Measurements from ENCODE around the gene KLHL14. TPM values are rescaled to one million over a fixed set of nuclear protein-coding genes. Genes with fewer than 3 reads are reported as not detected.
"Not testable (repeated sequence)": the region's sequence is repeated elsewhere in the genome, so short reads cannot be mapped to it uniquely, and the experiment has no call there.

The KLHL14 gene, protein sequence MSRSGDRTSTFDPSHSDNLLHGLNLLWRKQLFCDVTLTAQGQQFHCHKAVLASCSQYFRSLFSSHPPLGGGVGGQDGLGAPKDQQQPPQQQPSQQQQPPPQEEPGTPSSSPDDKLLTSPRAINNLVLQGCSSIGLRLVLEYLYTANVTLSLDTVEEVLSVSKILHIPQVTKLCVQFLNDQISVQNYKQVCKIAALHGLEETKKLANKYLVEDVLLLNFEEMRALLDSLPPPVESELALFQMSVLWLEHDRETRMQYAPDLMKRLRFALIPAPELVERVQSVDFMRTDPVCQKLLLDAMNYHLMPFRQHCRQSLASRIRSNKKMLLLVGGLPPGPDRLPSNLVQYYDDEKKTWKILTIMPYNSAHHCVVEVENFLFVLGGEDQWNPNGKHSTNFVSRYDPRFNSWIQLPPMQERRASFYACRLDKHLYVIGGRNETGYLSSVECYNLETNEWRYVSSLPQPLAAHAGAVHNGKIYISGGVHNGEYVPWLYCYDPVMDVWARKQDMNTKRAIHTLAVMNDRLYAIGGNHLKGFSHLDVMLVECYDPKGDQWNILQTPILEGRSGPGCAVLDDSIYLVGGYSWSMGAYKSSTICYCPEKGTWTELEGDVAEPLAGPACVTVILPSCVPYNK
- total RNA-seq (2014; rRNA removed; shearing (Covaris generic)), result not detected in 2 replicates

DNA sequence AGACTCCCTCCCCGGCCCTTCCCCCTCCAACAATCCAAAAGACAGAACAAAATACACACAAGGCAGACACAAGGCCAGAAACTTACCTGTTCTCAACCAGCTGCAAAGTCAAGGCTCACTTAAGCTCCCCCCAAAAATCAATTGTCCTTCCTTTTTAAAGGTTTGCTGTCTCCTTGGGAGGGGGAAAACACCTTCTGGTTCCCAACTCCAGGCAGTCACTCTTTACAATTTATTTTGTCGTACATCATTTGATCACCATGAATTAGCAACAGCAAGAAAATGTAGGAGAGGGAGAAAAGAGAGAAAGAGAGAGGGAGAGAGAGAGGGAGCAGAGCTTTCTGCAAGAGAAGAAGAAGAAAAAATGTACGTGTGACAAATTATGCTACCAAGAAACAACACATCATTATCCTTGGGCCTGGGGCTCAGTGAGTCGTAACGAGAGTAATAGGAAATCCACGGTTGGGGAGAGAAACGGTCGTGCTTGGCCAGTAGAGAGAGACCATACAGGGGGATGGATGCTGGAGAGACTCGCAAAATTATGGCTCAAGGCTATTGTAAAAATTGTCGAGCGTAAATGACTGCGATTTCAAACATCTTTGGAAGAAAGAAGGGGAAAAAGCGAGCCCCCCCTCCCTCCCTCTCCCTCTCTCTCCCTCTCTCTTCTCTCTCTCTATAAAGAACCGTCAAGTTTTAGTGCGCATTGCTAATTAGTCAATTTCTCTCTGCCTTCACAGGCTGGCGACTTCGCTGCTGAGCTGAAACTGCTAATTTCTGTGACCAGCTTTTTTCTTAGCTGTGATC, at the start of gene KLHL14:
KLHL14 (minus strand) TSS at position 443 of the 801 bp plus-strand sequence. CDS start 2,432 bp downstream, outside the sequence.
- DNase-seq (ENCODE audit: low spot score), result no peak

DNA sequence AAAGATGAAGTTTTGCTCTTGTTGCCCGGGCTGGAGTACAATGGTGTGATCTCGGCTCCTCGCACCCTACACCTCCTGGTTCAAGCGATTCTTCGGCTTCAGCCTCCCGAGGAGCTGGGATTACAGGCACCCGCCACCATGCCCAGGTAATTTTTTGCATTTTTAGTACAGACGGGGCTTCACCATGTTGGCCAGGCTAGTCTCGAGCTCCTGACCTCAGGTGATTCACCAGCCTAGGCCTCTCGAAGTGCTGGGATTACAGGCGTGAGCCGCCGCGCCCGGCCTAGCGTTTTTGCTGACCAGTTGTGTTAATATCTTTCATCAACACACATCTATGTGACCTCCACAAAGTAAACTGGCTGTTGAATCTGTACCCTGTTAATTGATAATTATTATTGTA, 49.4 kb upstream of the KLHL14 start:
- no peak for DNase-seq (ENCODE audit: low spot score)

DNA sequence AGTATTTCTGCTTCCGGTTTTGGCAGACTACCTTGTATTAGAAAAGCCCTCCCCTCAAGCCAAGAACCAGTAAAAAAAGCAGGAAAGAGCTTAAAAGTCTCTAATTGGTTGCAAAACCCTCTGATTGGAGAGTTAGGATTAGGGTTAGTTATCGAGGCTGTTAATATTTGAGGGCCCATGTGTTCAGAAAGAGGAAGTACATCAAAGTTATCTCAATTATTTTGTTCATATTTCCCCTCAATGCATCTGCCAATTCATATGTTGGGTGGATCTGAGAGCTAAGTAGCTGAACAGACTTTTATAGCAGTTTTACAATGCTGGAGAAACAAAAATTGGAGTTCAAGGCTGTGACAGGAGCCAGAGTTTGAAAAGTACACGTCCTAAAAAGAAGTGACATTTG, 43.1 kb upstream of the KLHL14 start:
- no peak for DNase-seq (ENCODE audit: low spot score)

DNA sequence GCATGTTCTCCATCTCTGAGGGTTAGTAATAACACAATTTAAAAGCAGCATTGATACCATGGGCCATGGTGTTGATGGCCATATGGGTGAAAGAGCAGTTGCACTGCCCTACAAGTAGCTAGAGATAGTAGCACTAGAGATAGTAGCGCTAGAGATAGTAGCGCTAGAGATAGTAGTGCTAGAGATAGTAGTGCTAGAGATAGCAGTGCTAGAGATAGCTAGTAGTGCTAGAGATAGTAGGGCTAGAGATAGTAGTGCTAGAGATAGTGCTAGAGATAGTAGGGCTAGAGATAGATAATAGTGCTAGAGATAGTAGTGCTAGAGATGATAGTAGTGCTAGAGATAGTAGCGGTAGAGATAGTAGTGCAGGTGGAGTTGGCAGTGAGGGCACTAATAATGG, 39.5 kb upstream of the KLHL14 start:
- DNase-seq (ENCODE audit: low spot score), result no peak

DNA sequence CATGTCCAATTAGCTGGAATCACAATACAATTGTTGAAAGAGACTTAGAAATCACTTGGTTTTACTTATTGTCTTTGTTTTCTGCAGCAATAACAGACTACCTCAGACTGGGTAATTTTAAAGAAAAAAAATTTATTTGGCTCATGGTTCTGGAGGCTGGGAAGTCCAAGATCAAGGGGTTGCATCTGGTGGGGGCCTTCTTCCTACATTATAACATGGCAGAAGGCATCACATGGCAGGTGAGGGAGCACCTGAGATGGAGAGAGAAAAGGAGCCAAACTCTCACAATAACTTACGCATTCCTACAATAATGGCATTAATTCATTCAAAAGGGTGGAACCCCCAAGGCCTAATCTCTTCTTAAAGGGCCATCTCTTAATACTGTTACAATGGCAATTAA, 37.5 kb upstream of the KLHL14 start:
- no peak for DNase-seq (ENCODE audit: low spot score)

DNA sequence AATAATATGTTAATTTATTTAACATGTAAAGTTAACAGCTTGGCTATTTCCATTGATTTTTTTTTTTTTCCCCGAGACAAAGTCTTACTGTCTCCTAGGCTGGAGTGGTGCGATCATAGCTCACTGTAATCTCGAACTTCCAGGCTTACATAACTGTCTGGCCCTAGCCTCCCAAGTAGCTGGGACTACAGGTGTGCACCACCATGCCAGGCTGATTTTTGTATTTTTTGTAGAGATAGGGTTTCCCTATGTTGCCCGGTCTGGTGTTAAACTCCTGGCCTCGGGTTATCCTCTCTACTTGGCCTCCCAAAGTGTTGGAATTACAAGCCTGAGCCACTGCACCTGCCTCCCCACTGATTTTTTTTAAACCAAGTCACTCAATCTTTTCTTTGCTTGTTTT, 32.5 kb upstream of the KLHL14 start:
- DNase-seq (ENCODE audit: low spot score), result no peak

DNA sequence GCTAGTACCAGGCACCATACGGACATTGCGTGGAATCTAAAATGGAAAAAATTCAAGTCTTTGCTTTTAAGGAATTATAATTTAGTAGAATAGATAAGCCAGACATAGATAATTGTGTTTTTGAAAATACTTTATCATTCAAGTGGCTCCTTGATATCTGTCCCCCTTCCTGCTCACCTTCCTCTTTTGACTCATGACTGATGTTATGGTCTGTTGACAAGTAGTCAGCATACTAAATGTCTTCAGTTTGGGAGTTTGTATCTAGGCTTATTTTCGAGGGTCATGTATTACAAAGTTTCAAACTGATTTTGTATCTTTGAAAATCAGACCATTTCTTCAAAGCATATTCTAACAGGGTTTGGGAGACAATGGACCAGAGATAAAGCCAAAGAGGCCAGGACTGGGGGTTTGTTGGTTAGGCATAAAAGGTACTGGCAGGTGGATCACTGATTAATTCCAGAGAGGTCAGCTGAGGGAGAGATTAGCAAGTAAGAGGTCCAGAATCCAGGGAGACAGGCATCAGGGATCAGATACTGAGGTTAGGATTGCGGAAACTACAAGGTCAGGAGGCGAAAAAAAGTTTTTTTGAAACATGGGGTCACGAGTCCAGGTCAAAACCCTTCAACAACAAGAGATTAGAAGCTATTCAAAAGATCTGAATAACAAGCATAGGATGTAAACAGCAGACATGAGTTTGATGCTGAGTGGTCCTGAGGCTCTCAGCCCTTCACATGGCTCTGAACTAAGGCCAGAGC, 31.5 kb upstream of the KLHL14 start:
- no peak for DNase-seq (ENCODE audit: low spot score)

DNA sequence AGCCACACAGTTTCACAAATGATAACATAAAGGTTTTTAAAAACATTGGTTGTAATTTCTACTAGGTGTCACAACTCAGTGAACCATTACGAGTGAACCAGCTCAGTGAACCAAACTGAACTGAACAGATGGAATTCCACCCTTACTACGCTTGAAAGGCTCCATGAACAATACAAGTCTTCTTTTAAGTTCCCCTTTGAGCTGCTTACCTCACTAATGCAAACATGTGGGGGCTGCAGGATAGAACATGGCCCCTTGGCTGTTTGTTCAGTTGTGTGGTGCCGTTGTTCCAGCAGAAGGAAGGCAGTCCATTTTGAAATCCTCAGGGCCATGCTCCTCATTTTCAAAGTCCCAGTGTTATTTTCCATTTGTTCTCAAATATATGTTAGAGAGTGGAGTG, 30.7 kb upstream of the KLHL14 start:
- DNase-seq (ENCODE audit: low spot score), result no peak

DNA sequence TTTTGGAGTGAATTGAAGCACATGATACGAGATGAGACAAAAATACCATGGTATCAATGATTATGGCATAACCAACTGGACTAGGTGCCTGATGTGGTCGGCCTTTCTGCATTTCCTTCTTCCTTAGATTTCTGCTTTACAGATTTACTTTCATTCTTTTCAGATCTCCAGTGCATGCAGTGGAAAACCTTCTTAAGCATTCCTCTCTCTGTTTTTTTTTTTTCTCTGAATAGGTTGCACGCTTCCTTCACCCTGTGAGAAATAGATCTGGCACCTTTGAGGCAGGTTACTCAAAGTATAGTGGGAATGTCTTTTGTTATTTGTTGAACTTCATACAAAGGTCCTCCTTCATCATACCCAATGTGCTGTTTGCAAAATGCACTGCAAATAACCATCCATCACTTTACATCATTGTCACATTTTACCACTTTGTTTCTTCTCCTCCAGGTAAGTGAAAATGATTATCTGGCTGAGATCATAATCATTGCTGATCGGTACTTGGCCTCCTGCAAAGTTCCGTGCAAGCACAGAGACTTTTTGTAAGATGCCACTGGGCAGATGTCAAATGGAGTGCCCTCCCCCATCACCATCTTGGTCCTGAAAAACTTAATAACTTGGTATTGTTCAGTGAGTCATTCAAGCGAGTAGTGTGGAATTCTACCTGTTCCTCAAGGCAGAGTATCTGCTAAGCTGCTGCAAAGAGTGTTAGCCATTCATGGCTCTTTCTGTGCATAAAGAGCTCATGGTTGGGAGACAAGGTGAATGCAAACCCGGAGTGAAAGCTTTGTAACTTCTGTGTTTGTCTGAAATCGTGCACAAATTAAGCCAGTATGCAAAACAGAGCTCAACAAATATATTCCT, 30.0 kb upstream of the KLHL14 start:
- DNase-seq (ENCODE audit: low spot score), result no peak

DNA sequence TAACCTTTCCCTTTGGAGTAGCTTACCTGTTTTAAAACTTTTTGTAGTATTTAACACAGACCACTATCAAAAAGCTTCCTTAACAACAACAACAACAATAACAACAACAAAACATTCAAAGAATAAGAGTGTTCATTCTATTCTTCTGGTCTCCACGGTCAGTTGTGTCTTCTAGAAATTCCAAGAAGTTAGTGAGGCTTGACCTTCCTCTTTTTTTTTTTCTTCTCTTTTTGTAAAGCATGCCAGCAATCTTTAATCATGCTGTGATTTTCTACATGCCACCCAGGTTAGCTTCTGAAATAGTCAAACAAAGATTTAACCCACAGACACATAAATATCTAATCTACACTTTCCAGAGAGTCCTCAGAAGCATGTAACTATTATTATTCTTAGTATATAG, 28.4 kb upstream of the KLHL14 start:
- DNase-seq (ENCODE audit: low spot score), result no peak

DNA sequence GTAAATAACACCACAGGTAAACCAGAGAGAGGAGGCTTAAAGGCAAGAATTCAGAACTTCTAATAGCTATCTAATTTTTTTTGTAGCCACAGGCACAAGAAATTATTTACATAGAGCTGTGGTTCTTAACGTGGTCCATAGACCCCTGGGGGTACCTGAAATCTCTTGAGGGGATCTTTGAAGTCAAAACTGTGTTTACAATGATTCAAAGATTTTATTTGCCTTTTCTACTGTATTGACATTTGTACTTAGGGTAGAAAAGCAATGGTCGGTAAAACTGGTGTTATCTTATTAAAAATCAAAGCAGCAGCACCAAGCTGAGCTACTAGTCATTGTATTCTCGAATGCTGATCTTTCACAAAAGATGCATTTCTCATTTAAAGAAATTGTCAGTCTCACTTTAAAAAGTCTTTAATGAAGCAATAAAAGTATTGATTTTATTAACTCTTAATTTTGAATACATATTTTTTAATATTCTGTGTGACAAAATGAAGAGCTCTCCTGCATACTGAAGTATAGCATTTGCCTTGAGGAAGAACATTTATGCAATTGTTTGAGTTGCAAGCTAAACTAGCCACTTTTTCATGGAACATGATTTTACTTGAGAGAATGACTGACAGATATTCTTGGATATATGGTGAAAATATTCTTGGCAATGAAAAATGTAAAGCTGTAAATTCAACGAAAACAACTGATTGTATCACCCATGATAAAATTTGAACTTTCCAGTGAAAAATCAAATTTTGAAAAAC, 25.6 kb upstream of the KLHL14 start:
- DNase-seq (ENCODE audit: low spot score), result no peak

DNA sequence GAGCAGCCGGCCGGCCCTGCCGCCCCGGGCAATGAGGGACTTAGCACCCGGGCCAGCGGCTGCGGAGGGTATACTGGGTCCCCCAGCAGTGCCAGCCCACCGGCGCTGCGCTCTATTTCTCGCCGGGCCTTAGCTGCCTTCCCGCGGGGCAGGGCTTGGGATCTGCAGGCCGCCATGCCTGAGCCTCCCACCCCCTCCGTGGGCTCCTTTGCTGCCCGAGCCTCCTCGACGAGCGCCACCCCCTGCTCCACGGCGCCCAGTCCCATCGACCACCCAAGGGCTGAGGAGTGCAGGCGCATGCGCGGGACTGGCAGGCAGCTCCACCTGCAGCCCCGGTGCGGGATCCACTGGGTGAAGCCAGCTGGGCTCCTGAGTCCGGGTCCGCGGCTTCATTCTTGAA, 21.8 kb upstream of the KLHL14 start:
- not testable (repeated sequence) for DNase-seq (ENCODE audit: low spot score)

DNA sequence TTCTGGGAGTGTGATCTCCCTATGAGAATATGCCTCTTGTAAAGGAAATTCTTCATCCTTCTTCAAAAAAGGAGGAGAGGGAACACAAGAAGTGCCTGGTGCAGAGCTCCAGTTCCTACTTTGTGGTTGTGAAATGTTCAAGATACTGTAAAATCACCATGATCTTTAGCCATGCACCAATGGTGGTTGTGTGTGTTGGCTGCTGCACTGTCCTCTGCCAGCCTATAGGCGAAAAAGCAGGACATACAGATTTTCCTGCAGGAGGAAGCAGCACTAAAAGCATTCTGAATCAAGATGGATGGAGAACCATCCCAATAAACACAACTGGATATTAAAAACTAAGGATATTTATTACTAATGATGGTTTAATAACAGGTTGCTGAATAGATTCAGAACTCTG, 6.2 kb upstream of the KLHL14 start:
- no peak for DNase-seq (ENCODE audit: low spot score)

DNA sequence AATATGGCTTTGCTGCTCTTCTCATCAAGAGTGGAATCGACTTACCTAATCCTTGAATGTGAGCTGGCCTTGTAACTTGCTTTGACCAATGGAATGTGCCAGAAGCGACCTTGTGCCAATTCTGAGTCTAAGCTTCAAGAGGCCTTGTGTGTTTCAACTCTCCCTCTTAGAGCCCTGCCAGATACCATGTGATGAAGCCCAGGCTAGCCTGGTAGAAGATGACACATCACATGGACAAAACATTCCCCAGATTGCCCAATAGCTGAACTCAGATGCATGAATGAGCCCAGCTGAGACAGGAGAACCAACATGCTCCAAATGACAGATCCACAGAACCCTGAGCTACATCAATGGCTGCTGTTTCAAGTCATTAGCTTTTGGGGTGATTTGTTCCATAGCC, 4.2 kb upstream of the KLHL14 start:
- DNase-seq (ENCODE audit: low spot score), result no peak

DNA sequence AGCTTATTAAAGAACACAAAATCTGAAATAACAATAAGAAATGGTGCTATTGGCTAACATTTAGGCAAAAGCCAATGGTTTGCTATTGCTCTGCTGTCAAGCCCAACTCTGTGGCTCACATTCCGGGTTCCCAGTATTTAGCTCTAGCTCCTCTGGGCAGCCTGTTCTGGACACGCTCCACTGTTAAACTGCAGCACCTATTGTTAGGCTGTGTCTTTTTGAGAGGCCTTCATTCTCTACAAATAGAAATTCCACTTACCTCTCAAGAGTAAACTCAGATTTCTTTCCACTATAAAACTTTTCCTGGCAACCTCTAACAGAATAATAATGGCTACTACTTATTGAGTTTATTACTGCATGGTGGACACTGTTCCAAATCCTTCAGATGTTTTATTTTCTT, 3.7 kb upstream of the KLHL14 start:
- no peak for DNase-seq (ENCODE audit: low spot score)

DNA sequence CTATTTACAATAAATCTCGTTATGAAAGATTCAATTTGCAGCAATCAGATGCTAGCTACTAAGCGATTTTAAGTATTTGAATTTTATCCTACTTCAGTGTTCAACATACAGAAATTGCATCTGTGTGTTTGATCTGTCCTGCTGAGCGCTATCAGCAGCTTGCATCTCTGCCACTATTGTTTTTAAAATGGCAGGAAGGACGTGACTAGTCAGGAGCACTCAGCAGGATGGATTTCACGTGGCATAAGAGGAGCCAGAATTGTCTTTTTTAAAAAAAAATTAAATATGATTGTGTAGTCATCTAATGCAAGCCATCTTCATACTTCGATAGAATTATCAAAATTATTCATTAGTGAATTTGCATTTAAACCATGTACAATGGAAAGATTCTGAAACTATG, 2.8 kb upstream of the KLHL14 start:
- no peak for DNase-seq (ENCODE audit: low spot score)

DNA sequence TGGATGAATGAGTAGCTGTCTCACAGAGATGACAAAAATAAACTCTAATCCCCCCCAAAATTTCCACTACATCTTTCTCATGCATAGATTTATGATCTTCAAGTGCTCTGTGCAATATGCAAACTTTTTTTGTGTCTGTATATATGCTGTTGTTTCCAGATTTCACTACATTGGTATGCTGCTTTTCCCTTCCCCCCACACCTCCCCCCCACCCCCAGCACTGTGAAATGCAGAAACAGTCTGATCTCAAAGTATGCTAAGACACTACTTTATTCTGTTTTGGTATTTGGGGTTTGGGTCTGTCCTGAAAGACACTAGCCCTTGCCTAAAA, 524 bp upstream of the KLHL14 start:
- no peak for DNase-seq (ENCODE audit: low spot score)

DNA sequence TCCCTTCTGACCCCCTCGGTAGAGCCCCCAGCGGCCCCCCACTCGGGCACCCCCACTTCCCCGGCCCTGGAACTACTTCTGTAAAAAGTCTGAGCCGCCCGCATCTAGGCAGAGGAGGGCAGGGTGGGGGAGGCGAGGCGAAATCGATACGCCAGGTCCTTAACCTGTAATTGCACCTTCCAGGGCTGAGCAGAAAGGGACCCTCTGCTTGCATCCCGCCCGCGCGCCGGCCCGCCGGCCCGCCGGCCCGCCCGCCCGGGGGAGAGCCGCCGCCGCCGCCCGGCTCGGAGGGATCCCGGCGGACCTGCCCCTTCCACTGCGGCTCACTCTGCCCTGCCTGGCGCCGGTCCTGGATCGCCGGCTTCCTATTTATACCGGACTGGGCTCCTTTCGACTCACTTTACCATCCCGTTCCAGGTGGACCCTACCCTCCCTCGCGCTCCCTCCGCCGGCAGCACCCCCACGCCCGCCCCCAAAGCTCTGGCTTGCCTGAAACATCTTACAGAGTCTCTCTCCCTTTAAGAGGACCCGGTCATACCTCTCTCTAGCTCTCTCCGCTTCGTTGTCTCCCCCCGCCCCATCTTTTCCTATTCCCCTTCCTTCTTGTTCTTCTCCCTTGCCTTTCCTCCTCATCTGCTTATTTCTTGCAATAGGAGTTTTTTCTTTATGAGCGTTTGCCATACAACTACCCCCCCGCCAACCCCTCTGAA, 797 bp downstream of the KLHL14 start:
- DNase-seq (ENCODE audit: low spot score), result no peak

DNA sequence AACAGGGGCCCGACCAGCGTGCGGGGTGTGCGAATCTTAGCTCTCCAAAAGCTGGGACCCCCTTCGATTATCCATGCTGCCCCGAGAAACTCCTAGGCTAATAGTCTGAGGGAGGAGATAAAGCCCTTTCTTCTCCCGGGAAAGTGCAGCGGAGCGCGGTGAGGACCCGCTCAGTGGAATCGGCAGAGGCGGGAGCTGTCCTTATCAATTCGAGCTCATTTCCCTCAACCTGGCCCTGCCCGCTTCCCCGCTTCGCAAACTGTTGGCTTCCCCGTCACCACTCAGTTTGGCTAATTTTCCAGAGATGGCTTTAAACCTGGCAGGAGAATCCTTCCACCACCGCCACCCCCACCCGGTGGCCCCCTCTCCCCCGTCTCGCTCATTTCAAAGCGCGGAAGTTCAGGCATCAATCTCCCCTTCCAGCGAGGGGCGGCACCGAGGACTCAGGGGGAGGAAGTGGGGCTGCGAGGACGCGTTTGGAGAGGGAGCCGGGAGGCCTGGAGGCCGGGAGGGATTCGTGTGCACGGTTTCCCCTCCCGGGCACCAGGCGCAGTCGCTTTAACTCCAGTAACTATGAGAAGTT, 1.6 kb downstream of the KLHL14 start:
- no peak for DNase-seq (ENCODE audit: low spot score)

Data from HT-29 (cell line).